ENCODE data around the gene CFAP46. TPM values are rescaled to one million over a fixed set of nuclear protein-coding genes. Genes with fewer than 3 reads are reported as not detected.
"Not testable (repeated sequence)": the region's sequence is repeated elsewhere in the genome, so short reads cannot be mapped to it uniquely, and the experiment has no call there.

CFAP46 gene
- total and polyA plus RNA-seq, 10 donors, result 0.03 to 1.1 (median 0.12) TPM; not detected in 2

- no peak overlapping the region for H3K4me3 ChIP-seq
- no peaks in the 10 kb centered on the region for H3K4me1 ChIP-seq
- DNase-seq, result no peak
- WGBS, 5 donors, result 86 to 92% (median 89%) methylated on average over 15 to 21 of the region's 21 CpGs
- H3K9me3 ChIP-seq, result peaks cover 0 to 8% (median 6%) of the 10 kb centered on the region in 8 donors
- no peak overlapping the region for H3K27ac ChIP-seq
- intact Hi-C loops (cut with DNase I; ENCODE audit: low total_unique reads), result no loop called here
- no peaks in the 10 kb centered on the region for H3K36me3 ChIP-seq
- H3K27me3 ChIP-seq (replicated peaks in 1 of 7), result peaks cover 0 to 25% (median 4%) of the 10 kb centered on the region in 7 donors
- TF ChIP-seq CTCF (IDR thresholded peaks at IDR 0.05 in 8 of 11, conservative IDR thresholded peaks at IDR 0.05 in 3 of 11) (no peak), POLR2AphosphoS5 (IDR thresholded peaks at IDR 0.05) (no peak), POLR2A (IDR thresholded peaks at IDR 0.05) (no peak)
Observed at GRCh38 chr10:132798403-132798802, 144.0 kb downstream of the CFAP46 start.

- H3K27me3 ChIP-seq (replicated peaks in 1 of 7), result peaks cover 0 to 30% (median 8%) of the 10 kb centered on the region in 7 donors
- DNase-seq; H3K4me1 ChIP-seq; H3K36me3 ChIP-seq; H3K4me3 ChIP-seq; intact Hi-C loops (cut with DNase I; ENCODE audit: low total_unique reads); H3K9me3 ChIP-seq; H3K27ac ChIP-seq: not testable (repeated sequence)
- 85 to 93% (median 90%) methylated on average over 20 to 32 of the region's 32 CpGs for WGBS, 5 donors
Observed at GRCh38 chr10:132797986-132798385, 144.4 kb downstream of the CFAP46 start.

- peaks cover 0 to 4% (median 2%) of the 10 kb centered on the region in 8 donors for H3K9me3 ChIP-seq
- no peak for DNase-seq
Observed at GRCh38 chr10:132796846-132797245, 145.5 kb downstream of the CFAP46 start.

GRCh38 chr10:132793871-132794849, 148.2 kb downstream of the CFAP46 start:
- Histone ChIP-seq H3K4me3 (no peak overlapping the region), H3K4me1 (no peaks in the 10 kb centered on the region), H3K9me3 (no peaks in the 10 kb centered on the region), H3K27me3 (replicated peaks in 1 of 7) (peaks cover 0 to 57% (median 35%) of the 10 kb centered on the region in 7 donors), H3K27ac (no peak overlapping the region), H3K36me3 (no peaks in the 10 kb centered on the region)
- 66 to 79% (median 70%) methylated on average over 24 to 57 of the region's 57 CpGs for WGBS, 5 donors
- TF ChIP-seq POLR2AphosphoS5 (IDR thresholded peaks at IDR 0.05) (no peak), CTCF (IDR thresholded peaks at IDR 0.05 in 8 of 11, conservative IDR thresholded peaks at IDR 0.05 in 3 of 11) (no peak), POLR2A (IDR thresholded peaks at IDR 0.05) (no peak)
- intact Hi-C loops (cut with DNase I; ENCODE audit: low total_unique reads), result no loop called here
- no peak for DNase-seq

More at GRCh38 chr10:132796846-132797245, 145.5 kb downstream of the CFAP46 start:
- H3K27ac ChIP-seq, result no peak overlapping the region
- 81 to 87% (median 83%) methylated on average over 18 to 21 of the region's 21 CpGs for WGBS, 5 donors
- peaks cover 0 to 31% (median 10%) of the 10 kb centered on the region in 7 donors for H3K27me3 ChIP-seq (replicated peaks in 1 of 7)
- TF ChIP-seq POLR2A (IDR thresholded peaks at IDR 0.05) (no peak), POLR2AphosphoS5 (IDR thresholded peaks at IDR 0.05) (no peak), CTCF (IDR thresholded peaks at IDR 0.05 in 8 of 11, conservative IDR thresholded peaks at IDR 0.05 in 3 of 11) (no peak)
- no peaks in the 10 kb centered on the region for H3K36me3 ChIP-seq
- H3K4me1 ChIP-seq, result no peaks in the 10 kb centered on the region
- H3K4me3 ChIP-seq, result no peak overlapping the region
- intact Hi-C loops (cut with DNase I; ENCODE audit: low total_unique reads), result no loop called here

All from spleen (tissue), 11 donors.